OCI-LY7 (cell line): ENCODE measurements around the gene ROBO2. TPM values are rescaled to one million over a fixed set of nuclear protein-coding genes. Genes with fewer than 3 reads are reported as not detected.

Source experiments
- BruUV-seq: library from RNA; stranded (reverse); fragments of 400-500 nt; replicated peaks from 2 replicates; lab custom pipeline; 2021; lab: Mats Ljungman, UMichigan
- CTCF ChIA-PET: fragments of 300-600 bp; sonication (Branson Sonifier 250); formaldehyde crosslinking; loops from one replicate; lab custom pipeline; 2022; ENCODE audit warnings: antibody characterized with exemption; ENCODE audit not compliant: unreplicated experiment; lab: Charles Lee
- POLR2A ChIA-PET: fragments of 300-600 bp; sonication (Branson Sonifier 250); formaldehyde crosslinking; loops from one replicate; lab custom pipeline; 2022; ENCODE audit warnings: antibody characterized with exemption; lab: Charles Lee
- DNase-seq: peaks from one replicate; pipeline ENCODE4 v3.0.0-alpha.2; 2015; ENCODE audit warnings: low spot score
- H2AFZ ChIP-seq: fragments of 200-600 bp; sonication (generic), shearing (Covaris generic); 2 replicates; pipeline ENCODE4 v1.6.1; 2014; ENCODE audit warnings: mild to moderate bottlenecking, antibody characterized with exemption, low read length, moderate library complexity
- H3K27ac ChIP-seq: fragments of 200-600 bp; sonication (generic); 2 replicates; pipeline ENCODE4 v1.5.1; 2014; ENCODE audit warnings: mixed run types, low read depth, mild to moderate bottlenecking, moderate library complexity, low read length, inconsistent platforms; ENCODE audit not compliant: poor library complexity, severe bottlenecking
- H3K36me3 ChIP-seq: fragments of 200-600 bp; sonication (generic); 2 replicates; pipeline ENCODE4 v1.6.1; 2014; ENCODE audit warnings: mild to moderate bottlenecking, antibody characterized with exemption, low read length, moderate library complexity, mixed read lengths; ENCODE audit not compliant: insufficient read depth
- H3K4me1 ChIP-seq: fragments of 200-600 bp; sonication (generic); 2 replicates; pipeline ENCODE4 v1.5.1; 2014; ENCODE audit warnings: mild to moderate bottlenecking, low read length; ENCODE audit not compliant: insufficient read depth, poor library complexity, severe bottlenecking
- H3K4me2 ChIP-seq: fragments of 200-600 bp; sonication (generic); 2 replicates; pipeline ENCODE4 v1.6.1; 2014; ENCODE audit warnings: mild to moderate bottlenecking, low read length
- H3K4me3 ChIP-seq: fragments of 200-600 bp; sonication (generic); 2 replicates; pipeline ENCODE4 v1.5.1; 2014; ENCODE audit warnings: mild to moderate bottlenecking, low read depth, low read length; ENCODE audit not compliant: poor library complexity, severe bottlenecking
- H3K79me2 ChIP-seq: fragments of 200-600 bp; sonication (generic); 2 replicates; pipeline ENCODE4 v1.6.1; 2016; ENCODE audit warnings: low read depth, mild to moderate bottlenecking, low read length, moderate library complexity, mixed read lengths; ENCODE audit not compliant: insufficient read depth
- H3K9me2 ChIP-seq: fragments of 200-600 bp; sonication (generic); 2 replicates; pipeline ENCODE4 v1.6.1; 2016; ENCODE audit warnings: mild to moderate bottlenecking, low read length, mixed read lengths; ENCODE audit not compliant: insufficient read depth
- H3K9me3 ChIP-seq: fragments of 200-600 bp; sonication (generic); 2 replicates; pipeline ENCODE4 v1.6.1; 2014; ENCODE audit warnings: mild to moderate bottlenecking, mixed run types, low read length, mixed read lengths
- H4K20me1 ChIP-seq: fragments of 200-600 bp; sonication (generic); 2 replicates; pipeline ENCODE4 v1.6.1; 2014; ENCODE audit warnings: mild to moderate bottlenecking, antibody characterized with exemption, low read length, moderate library complexity, mixed read lengths; ENCODE audit not compliant: insufficient read depth
- CTCF ChIP-seq: fragments of 200-600 bp; sonication (generic); conservative IDR thresholded peaks from 2 replicates; pipeline ENCODE4 v1.5.1; 2014; ENCODE audit warnings: mild to moderate bottlenecking, antibody characterized with exemption, low read length, moderate library complexity, mixed read lengths
- EZH2phosphoT487 ChIP-seq: fragments of 200-600 bp; sonication (generic); IDR thresholded peaks from 2 replicates; pipeline ENCODE4 v1.6.1; 2018; ENCODE audit warnings: low read depth, borderline replicate concordance, mild to moderate bottlenecking, mixed run types, antibody characterized with exemption, low read length, moderate library complexity, mixed read lengths
- intact Hi-C: fragments of 100-400 bp; cut with micrococcal nuclease; formaldehyde crosslinking; loops from one replicate; pipeline ENCODE4 v1.10.0; 2022; ENCODE audit not compliant: unreplicated experiment
- total RNA-seq, 2 experiments: library from RNA; depleted of rRNA in 1 of 2; stranded (reverse); fragments of >200 nt in 1 of 2; shearing (Covaris generic) in 1 of 2; gene quantifications; 2 replicates each; pipeline ENCODE4 v1.2.3, GENCODE V29; 2014 to 2022

Gene ROBO2
- total RNA-seq, 2 experiments from 2014 or later, result 0.06 to 4.8 TPM

GRCh38 chr3:77348244-77348855 is 308.5 kb downstream of the ROBO2 start:
- no peaks in the 10 kb centered on the region for H3K79me2 ChIP-seq
- H3K36me3 ChIP-seq, result no peaks in the 10 kb centered on the region
- no peaks in the 10 kb centered on the region for H4K20me1 ChIP-seq
- ChIA-PET POLR2A (no interaction called here), CTCF (no interaction called here)
- H3K9me2 ChIP-seq, result no peaks in the 10 kb centered on the region
- no TSS peak for BruUV-seq
- H2AFZ ChIP-seq, result no peak overlapping the region
- DNase-seq, result peak; percentile 1
- H3K27ac ChIP-seq, result no peak overlapping the region
- intact Hi-C loops, result no loop called here
- no peaks in the 10 kb centered on the region for H3K9me3 ChIP-seq
- TF ChIP-seq EZH2phosphoT487, result no peak
- TF ChIP-seq CTCF, result 0 out of 2 replicates have a peak, but pooled peaks have one; percentile 39
- H3K4me2 ChIP-seq, result no peak overlapping the region
- H3K4me1 ChIP-seq, result no peaks in the 10 kb centered on the region
- H3K4me3 ChIP-seq, result no peak overlapping the region

- H4K20me1 ChIP-seq, result no peaks in the 10 kb centered on the region
- no peaks in the 10 kb centered on the region for H3K9me2 ChIP-seq
- H3K36me3 ChIP-seq, result no peaks in the 10 kb centered on the region
- no peaks in the 10 kb centered on the region for H3K79me2 ChIP-seq
- CTCF ChIA-PET, result no interaction called here
- no peak for DNase-seq
- POLR2A ChIA-PET, result no interaction called here
- no peaks in the 10 kb centered on the region for H3K4me1 ChIP-seq
- TF ChIP-seq CTCF (no peak), EZH2phosphoT487 (no peak)
- no peak overlapping the region for H2AFZ ChIP-seq
- no TSS peak for BruUV-seq
- no peak overlapping the region for H3K4me3 ChIP-seq
- H3K4me2 ChIP-seq, result no peak overlapping the region
- H3K9me3 ChIP-seq, result no peaks in the 10 kb centered on the region
- intact Hi-C loops, result no loop called here
- no peak overlapping the region for H3K27ac ChIP-seq
Observed at GRCh38 chr3:77354958-77355357, 315.1 kb downstream of the ROBO2 start.

- Histone ChIP-seq H3K79me2 (no peaks in the 10 kb centered on the region), H3K9me2 (no peaks in the 10 kb centered on the region), H3K4me2 (no peak overlapping the region), H3K4me3 (no peak overlapping the region), H3K9me3 (no peaks in the 10 kb centered on the region), H3K4me1 (no peaks in the 10 kb centered on the region), H4K20me1 (no peaks in the 10 kb centered on the region), H2AFZ (no peak overlapping the region), H3K27ac (no peak overlapping the region), H3K36me3 (no peaks in the 10 kb centered on the region)
- no TSS peak for BruUV-seq
- CTCF ChIA-PET, result no interaction called here
- DNase-seq, result no peak
- no peak for TF ChIP-seq EZH2phosphoT487
- no peak for TF ChIP-seq CTCF
- POLR2A ChIA-PET, result no interaction called here
- intact Hi-C loops, result no loop called here
Observed at GRCh38 chr3:77362936-77363335, 323.0 kb downstream of the ROBO2 start.
